Measurements from ENCODE around the gene C2CD2.
"Not testable (repeated sequence)": the region's sequence is repeated elsewhere in the genome, so short reads cannot be mapped to it uniquely, and the experiment has no call there.

Gene C2CD2

DNA sequence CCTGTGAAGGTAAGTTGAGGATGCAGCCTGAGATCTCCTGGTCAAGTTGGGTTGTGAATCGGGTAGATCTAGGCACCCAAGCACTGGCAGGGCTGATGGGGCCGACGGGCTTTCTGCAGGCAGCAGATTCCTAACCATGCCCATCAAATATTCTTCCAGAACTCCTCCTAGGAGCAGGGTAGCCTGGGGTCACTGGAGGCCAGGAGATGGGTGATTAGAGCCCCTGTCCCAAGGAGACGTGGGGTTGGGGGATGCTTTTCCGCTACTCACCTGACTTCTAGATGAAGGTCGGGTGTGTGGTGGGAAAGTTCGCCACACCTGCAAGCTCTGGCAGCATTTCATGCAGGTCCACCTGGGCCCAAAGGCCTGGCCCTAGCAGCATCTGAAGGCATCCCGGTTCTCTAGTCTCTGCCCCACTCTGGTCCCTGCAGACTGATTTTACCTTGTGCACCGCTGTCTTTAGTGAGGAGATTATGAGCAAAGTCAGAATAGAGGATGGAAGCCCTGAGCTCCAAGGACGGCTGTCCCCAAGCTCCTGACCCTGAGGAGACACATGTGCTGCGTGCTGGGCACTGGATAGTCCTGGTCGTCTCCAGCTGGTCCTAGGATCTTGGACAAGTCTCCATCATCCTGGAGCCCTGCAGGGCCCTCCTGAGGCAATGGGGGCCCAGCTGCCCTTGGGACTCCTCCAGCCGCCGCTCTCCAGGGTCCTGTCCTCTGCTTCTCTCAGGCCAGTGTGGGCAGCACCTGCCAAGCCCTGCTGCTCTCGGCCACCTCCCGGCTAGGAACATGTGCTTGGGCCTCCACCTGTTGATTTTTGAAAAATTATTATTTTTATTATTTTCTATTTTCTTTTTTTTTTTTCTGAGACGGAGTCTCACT lies 21.8 kb upstream of the C2CD2 start:
- DNase-seq (ENCODE audit: low spot score), result no peak

DNA sequence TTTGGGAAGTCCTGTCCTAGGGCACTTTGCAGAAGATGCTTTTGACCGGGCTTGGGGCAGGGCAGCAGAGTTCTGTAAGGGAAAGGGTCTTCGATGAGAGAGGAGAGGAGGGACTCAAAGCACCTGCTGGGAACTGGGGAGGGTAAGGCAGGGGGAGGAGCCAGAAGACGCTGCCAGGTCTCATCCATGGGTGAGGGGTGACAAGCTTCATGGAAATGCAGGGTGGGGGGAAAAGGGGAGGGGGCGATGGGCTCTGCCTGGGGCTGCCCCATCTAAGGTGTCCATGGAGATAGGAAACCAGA lies 20.9 kb upstream of the C2CD2 start:
- no peak for DNase-seq (ENCODE audit: low spot score)

DNA sequence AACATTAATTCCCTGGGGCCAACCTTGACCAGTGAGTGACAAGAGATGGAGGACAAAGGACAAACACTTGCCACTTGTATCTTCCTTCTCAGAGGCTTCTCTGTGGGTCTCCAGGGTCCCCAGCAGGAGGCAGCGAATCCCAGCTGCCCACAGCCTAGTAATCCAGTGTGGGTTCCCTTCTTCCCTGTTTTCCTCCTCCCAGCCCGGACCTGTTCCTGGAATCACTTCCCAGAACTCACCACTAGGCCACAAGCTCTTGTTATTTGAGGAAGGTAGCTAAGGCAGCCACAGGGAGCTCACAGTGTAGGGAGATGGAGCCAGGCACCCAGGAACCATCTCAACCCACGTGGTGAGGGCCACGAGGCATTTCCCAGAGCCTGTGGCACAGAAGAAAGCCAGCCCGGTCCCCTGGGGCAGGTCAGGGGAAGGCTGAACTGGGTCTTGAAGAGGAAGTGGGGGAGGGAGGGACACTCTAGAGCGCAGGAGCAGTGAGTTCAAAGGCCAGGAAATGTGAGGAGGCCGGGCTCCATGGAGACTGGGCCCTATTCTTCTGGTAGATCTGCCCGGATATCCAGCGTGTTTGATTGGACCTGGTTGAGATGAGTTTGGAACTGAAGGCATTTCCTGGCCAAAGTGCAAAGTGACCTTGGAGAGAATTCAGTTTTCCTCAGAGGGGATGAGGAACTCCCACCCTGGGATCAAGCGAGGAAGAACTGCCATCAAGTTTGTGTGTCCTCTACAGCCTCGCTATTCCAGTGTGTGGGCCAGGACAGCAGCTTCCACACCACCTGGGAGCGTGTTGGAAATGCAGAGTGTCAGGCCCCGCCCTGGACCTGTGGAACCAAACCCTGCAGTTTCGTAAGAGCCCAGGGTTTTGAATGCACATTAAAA lies 20.3 kb upstream of the C2CD2 start:
- no peak for DNase-seq (ENCODE audit: low spot score)

DNA sequence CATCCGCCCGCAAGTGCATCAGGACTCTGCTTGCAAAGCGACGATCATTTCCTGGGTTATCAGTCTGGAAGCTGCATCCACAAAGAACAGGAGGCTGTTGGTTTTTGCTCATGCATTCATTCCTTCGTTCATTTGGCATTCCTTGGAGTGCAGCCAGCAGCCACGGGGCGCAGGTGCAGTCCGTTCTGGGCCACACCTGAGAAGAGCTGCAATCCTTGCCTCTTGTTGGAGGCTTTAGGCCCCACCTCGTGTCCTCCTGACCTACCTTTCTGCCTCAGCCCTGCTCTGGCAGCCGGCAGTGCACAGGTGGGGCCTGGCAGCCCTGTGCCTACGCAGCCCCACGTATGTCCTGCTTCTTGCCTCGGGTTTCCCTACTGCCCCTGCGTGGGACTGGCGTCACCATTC lies 19.6 kb upstream of the C2CD2 start:
- DNase-seq (ENCODE audit: low spot score), result no peak

DNA sequence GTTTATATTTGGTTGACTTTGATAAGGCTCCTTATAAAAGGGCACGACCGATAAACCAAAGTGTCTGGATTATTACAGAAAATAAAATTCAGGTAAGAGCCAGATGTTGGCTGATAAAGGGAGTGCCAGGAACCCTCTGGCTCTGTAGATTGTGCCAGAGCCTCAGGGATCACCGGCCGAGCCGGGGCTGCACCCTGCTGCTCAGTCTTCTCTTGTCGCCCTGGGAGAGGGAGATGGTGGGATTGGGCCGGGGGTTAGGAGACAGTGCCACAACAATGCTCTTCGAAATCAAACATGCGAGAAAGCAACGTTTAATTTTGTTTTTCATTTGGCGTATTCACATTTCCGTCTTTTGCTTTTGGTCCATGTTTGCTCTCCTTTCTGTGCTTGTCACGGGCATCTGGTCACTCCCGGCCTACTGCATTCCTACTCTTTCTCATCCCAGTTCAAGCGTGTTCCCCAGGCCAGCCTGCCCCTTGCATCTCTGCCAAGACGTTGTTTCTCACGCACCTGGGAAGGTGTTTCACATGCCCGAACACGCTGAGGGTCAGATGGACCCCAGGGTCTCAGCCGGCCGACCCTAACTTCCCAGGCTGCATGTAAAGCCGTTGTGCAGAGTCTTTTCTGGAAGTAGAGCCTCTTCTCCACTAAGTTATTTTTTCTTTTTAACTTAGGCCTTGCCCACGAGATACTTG lies 18.8 kb upstream of the C2CD2 start:
- no peak for DNase-seq (ENCODE audit: low spot score)

DNA sequence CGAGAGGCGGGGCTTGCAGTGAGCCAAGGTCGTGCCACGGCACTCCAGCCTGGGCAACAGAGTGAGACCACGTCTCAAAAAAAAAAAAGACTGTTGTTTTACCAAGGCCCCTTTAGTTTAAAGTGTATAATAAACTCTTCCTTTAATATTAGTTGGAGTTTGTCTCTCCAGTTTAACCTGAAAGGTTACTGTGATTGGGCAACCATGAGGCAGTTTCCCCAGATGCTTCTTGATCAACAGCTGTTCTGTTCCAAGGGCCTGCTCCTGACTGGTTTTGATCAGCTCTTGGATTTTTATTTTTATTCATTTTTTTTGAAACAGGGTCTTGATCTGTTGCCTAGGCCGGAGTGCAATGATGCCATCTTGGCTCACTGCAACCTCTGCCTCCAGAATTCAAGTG lies 18.1 kb upstream of the C2CD2 start:
- DNase-seq (ENCODE audit: low spot score), result no peak

DNA sequence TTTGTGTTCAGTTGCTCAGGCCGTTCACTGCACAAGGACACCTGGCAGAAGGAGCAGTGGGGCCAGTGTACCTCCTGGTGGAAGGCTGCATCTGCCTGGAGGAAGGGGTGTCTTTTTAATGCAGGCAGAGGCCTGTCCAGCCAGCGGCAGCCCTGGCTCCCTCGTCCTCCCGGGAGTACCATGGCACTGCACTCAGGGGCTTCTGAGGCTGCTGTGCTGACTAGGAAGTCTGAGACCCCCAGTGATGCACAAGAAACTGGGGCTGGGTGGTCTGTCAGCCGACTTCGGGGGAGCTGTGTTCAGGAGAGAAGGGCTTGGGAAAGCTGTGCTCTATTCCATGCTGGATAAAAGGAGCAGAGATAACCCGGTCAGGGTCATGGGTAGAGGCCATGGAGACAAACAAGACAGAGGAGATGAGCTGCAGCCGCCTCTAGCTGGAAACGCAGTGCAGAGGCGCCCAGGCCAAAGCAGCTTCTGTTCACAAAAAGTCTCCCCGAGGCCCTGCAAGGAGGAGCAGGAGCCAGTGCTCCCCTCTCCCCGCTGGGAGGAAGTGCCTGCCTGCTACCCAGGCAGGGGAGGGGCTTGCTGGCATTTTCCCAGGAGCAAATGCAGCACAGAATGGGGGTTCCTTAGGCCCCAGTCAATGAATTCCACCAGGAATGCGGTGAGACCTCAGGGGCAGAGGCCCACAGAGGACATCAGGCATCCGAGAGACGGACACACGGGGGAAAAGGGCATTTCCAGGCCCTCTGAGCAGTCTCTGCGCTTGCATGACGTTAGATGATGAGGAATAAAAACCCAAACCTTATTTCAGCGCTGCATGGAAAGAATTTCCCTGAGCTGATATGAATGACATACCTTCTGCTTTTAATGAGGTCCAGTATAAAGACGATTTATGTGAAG lies 17.2 kb upstream of the C2CD2 start:
- DNase-seq (ENCODE audit: low spot score), result no peak

DNA sequence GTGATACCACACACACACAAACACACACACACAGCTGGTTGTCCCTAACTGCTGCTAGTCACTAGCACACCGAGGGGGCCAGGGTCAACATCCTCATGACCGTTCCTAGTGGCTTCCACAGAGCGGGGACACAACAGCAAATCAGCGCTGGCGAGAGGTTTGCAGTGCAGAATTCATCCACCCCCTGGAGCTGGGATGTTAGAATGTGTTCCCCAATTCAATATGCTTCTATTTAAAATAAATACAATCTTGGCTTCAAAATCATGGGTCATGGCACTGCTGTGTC lies 16.2 kb upstream of the C2CD2 start:
- no peak for DNase-seq (ENCODE audit: low spot score)

DNA sequence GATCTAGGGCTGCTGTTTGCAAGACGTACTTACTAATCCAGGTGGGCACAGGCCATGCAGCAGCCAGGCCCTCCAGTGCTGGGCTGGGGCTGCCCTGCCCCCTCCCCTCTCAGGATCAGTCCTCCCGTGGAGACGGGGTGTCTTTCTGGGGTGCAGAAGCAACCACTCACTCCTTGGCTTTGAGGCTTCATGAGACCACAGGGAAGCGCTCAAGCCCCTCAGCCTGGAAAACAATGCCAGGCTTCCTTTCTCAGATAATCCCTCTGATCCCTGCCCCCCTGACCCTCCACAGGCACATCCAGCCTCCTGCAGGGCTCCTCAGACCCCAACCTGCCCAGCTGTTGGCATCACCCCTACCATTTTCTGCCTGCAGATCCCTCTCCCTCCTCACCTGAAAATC lies 13.9 kb upstream of the C2CD2 start:
- DNase-seq (ENCODE audit: low spot score), result no peak

DNA sequence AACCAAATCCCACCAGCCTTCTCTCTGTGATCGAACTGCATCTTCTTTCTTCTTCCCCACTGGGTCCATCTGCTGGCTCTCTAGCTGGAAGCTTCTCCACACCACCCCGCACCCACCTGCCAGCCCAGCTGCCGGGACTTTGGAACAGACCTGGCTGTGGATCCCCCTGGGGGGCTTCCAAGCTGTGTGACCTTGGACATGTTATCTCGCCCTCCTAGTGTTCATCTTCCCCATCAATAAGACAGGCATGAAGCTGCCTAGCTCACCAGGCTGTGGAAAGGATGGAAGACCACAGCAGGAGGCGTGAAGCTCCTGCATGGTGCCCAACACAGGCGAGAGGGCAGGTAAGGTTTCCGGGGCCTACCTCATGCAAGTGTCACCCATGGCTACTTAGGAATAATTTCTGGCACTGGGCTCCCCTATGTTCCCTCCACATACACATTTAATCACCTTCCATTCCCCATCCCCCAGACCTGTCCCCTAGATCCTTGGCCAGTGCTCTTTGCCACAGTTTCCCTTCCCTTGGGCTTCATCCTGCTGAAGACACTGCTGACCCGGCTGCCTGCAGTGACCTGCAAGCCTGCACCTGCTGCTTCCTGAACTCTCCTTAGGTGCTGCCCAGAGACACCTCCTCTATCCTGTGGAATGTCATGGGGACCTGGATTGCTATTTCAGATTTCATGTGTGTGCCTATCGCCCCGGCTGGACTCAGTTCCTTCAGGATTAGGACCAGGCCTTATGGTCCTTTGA lies 13.2 kb upstream of the C2CD2 start:
- DNase-seq (ENCODE audit: low spot score), result no peak

DNA sequence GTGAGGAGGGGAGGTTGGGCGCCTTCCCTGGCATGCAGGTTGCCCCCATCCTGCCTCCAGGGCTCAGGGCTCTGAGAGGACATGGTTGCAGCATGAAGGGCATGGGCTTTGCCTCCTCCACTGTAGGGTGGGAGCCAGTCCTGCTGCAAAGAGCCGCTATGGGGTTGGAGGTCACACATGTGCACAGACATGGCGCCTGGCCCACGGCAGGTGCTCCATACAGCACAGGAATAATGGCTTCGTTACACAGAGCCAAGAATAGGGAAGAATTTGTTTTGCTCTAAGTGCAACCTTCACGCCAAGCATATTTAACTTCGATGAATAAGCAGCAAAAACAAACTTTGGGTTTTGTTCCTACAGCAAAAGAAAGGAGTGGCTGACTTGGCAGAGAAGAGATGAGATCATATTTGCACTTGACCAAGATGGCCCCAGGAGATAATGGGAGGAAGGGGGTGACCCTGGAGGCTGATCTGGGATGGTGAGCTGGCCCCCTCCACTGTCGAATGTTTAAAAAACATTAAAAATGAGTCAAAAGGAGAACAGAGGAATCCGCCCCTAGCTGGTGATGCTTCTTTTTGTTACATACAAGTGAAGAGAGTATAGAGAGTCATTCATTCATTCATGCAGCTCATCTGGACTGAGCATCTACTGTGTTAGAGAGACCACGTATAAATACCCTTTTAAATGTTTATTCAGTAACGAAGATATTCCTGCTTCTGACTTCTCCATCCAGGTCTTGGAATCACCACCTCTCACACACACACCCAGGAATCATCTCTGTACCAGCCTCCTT lies 12.4 kb upstream of the C2CD2 start:
- DNase-seq (ENCODE audit: low spot score), result no peak

DNA sequence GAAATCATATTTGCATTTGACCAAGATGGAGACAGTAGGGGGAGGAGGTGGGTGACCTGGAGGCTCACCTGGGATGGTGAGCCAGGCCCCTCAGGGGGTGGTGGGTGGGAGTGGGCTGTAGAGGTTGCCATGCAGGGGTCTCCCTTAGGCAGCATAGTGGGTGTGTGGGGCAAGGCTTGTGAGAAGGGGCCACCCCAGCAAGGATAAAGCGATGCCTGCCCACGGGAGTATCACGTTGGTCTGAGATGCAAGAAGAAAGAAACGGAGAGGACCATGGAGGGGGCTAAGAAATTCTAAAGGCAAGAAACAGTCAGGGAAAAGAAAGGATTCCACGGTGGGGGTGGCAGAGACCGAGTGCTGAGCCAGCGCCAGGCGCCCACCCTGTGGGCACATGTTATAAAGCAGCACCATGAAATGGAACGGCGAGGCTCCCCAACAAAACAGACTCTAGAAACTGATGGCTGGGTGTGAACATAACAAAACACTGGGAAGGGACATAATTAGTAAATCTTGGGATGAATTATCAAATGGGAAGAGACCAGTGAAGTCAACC lies 11.7 kb upstream of the C2CD2 start:
- DNase-seq (ENCODE audit: low spot score), result no peak

DNA sequence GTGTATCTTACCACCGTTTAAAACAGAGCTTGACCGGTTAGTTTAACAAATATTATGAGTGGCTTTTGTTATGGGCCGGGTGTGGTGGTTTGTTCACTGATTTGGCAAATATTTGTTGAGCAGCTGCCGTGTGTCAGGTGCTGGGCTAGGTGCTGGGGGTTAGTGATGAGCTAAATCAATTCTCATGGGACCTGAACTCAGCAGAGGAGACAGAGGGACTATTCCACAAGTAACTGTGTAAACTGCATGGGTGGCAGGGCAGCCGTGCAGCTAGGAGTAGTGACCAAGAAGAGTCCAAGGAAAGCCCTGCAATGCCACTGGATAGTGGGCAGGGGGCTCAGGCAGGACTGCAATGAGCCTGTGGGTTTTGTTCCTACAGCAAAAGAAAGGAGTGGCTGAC lies 11.2 kb upstream of the C2CD2 start:
- DNase-seq (ENCODE audit: low spot score), result no peak

DNA sequence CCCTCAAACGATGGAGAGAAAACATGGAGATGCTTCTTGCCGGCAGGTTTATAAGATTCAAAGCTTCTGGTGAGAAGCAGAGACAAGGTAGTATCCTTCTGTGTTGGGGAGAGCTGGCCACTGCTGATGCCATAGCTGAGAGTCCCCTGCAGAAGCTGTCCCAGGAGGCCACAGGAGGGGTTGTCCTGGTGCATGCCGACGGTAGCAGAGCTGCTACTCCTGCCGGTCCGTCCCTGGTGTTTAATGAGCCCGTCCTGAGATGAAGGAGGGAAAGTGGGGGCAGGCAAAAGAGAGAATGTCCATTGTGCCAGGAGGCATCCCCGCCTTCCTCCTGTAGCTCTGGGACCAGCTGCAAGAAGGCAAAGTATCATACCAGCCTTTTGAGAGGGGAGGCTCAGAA lies 10.4 kb upstream of the C2CD2 start:
- no peak for DNase-seq (ENCODE audit: low spot score)

DNA sequence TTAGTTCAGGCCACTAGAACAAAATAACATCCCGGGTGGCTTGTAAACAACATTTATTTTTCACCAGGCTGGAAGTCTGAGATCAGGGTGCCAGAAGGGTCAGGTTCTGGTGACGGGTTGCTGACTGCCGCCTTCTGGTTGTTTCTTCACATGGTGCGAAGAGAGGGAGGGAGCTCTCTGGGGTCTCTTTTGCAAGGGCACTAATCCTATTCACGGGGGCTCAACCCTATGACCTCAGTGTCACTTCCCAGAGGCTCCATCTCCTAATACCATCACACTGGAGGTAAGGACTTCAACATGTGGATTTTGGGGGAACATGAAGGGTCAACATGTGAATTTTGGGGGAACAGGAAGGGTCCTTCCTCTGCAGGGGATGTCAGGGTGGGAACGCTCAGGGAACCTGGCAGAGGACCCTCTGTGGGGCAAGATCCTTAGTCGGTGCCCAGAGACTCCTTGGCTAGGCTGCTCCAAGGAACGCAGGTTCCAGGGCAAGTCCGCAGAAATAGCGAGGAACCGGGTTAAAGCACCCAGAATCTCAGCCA lies 8.7 kb upstream of the C2CD2 start:
- no peak for DNase-seq (ENCODE audit: low spot score)

DNA sequence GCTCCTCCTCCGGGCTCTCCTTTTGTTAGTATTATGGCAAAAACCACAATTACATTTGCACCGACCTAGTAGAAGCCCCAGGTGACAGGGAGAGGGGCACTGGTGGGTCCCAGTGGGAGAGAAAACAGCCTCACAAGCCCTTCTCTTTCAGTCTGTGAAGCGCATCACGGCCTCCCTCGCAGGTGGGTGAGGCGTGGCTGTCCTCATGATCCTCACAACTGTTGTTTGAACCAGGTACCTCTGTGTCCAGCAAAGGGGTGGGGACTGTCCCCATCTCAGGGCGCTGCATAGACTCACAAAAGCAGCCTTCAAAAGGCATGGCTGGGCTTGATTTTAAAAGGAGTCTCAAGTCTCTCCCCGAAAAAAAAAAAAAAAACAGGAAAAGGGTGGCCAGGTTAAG lies 7.9 kb upstream of the C2CD2 start:
- no peak for DNase-seq (ENCODE audit: low spot score)

DNA sequence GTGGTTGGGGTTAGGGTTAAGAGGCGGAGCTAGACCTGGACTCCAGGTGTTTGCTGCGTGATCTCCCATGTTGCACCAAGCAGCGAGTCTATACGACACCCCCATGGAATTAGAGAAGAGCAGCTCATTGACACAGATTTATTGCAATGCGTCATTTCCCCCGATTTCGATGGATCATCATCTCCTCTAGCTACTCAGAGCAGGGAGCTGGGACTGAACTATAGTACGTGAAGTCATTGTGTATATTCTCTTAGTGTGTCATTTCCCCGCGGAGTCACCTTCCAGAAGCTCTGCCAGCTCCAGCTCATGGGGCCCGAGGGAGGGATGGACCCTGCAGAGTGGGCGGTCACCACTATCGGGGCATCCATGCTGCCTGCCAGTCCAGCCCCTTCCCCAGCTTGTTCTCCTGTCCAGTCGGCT lies 7.5 kb upstream of the C2CD2 start:
- DNase-seq (ENCODE audit: low spot score), result no peak

DNA sequence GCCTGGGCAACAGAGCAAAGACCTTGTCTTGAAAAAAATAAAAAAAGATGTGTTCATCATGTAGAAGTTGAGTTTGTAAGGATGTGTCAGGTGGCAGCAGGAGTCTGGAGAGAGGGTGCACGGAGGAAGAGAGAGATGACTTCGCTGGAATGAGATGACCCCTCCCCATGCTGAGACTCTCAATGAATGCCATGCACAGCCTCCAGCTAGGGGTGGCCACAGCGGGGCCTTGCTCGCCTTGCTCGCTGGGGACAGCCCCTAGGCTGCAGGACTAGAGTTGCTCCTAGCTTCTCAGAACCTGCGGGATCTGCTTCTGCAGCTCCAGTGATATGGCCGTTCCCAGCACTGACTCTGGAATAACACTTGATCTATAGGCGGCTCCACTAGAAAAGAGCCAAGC lies 6.6 kb upstream of the C2CD2 start:
- DNase-seq (ENCODE audit: low spot score), result no peak

DNA sequence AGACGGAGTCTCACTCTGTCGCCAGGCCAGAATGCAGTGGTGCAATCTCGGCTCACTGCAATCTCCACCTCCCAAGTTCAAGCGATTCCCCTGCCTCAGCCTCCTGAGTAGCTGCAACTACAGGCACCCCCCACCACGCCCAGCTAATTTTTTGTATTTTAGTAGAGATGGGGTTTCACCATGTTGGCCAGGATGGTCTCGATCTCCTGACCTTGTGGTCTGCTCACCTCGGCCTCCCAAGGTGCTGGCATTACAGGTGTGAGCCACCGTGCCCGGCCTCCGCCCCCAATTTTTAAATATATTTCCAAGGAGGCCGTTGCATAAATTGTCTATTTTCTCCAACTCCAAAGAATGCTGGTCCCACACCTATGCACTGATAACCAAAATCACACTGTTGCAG lies 5.9 kb upstream of the C2CD2 start:
- not testable (repeated sequence) for DNase-seq (ENCODE audit: low spot score)
